ENCODE data around the gene C6orf62.

- TF ChIP-seq POLR2AphosphoS5 (IDR thresholded peaks at IDR 0.05) (no peak), CTCF (IDR thresholded peaks at IDR 0.05; ENCODE audit: poor library complexity, severe bottlenecking) (no peak), RAD21 (conservative IDR thresholded peaks at IDR 0.05) (no peak)
These were observed 38.7 kb upstream of the C6orf62 start for GRCh38 chr6:24757611-24758010.
